Thyroid gland (tissue), 4 donors: ENCODE results near the gene L3MBTL4.

Experiments
- POLR2A ChIP-seq, 2 donors: fragments of 450-650 bp; IDR thresholded peaks; one replicate each; pipeline ENCODE4 v1.6.1; 2017; ENCODE audit warnings: antibody characterized with exemption in 2 of 2, mild to moderate bottlenecking in 2 of 2, moderate library complexity in 1 of 2
- TF ChIP-seq, protein P1 (sequence below), 6 experiments: fragments of 200-600 bp in 3 of 6; fragments of 450-650 bp in 3 of 6; sonication (generic) in 3 of 6; IDR thresholded peaks; one replicate each; pipeline ENCODE4 v1.5.1; 2016 to 2019; ENCODE audit warnings: antibody characterized with exemption in 6 of 6, mild to moderate bottlenecking in 2 of 6, inconsistent platforms in 1 of 6, moderate library complexity in 1 of 6

DNA sequence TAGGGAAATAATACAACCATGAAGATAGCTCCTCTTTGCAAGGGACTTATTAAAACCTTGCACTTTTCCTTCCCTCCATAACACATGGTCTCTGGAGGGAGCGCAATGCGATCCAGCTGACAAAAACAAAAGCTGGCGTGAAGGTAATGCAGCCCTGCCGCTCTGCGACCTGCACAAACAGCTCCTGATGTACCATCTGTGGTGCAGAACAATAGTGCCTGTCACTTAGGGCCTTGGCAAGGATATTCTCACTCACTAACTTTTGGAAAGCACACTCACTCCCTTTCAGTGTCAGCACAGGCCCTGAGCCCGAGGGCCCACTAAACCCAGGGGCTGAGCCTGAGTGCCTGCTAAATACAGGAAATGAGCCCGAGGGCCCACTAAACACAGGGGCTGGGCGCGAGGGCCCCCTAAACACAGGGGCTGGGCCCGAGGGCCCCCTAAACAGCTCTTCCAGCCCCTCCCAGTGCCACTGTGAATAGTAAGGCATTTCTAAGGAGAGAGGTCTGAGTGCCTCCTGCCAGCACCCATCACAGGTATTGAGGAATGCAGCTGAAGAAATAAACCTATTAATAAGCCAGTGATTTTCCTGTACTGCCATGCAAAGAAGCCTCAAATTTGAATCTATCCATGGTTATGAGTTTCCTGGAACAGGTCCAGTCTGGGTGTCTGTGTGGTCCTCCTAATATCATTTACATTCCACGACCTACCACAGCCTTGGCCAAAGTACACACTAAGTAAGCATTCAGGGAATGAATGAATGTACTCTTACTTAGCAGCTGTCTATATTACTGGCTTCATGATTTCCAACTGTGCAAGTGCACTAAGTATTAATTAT is 9.3 kb downstream of the L3MBTL4 start:
- TF ChIP-seq, protein P1, sequence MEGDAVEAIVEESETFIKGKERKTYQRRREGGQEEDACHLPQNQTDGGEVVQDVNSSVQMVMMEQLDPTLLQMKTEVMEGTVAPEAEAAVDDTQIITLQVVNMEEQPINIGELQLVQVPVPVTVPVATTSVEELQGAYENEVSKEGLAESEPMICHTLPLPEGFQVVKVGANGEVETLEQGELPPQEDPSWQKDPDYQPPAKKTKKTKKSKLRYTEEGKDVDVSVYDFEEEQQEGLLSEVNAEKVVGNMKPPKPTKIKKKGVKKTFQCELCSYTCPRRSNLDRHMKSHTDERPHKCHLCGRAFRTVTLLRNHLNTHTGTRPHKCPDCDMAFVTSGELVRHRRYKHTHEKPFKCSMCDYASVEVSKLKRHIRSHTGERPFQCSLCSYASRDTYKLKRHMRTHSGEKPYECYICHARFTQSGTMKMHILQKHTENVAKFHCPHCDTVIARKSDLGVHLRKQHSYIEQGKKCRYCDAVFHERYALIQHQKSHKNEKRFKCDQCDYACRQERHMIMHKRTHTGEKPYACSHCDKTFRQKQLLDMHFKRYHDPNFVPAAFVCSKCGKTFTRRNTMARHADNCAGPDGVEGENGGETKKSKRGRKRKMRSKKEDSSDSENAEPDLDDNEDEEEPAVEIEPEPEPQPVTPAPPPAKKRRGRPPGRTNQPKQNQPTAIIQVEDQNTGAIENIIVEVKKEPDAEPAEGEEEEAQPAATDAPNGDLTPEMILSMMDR (IDR thresholded peaks at IDR 0.05) = no peak
- no peak for TF ChIP-seq POLR2A (IDR thresholded peaks at IDR 0.05)
